K562 (cell line): ENCODE data around the gene GRK3. TPM values are rescaled to one million over a fixed set of nuclear protein-coding genes. Genes with fewer than 3 reads are reported as not detected.
A peak's percentile ranks its signal among the peaks of the same experiment; 100 is the strongest.

Experiments used
- ATAC-seq: fragments of 200-7000 bp; cut with Tn5 transposase; 3 replicates; pipeline ENCODE4 v1.9.1; 2020; ENCODE audit warnings: moderate library complexity
- BruUV-seq: library from RNA; stranded (reverse); fragments of 400-500 nt; replicated peaks from 2 replicates; lab custom pipeline; 2021; lab: Mats Ljungman, UMichigan
- CTCF ChIA-PET: fragments of 300-600 bp; formaldehyde crosslinking; extraction: SDS; loops from one replicate; lab custom pipeline; 2021; ENCODE audit warnings: low intra/inter-chr PET ratio; lab: Yijun Ruan, JAX
- POLR2A ChIA-PET: fragments of 300-600, 350-650 bp; sonication (Branson Sonifier 250); formaldehyde crosslinking; extraction: SDS; loops from one replicate; lab custom pipeline; 2021; ENCODE audit warnings: antibody characterized with exemption, inconsistent platforms; lab: Yijun Ruan, JAX
- DNase-seq, 4 experiments: peaks; one replicate each; pipeline versions ENCODE4 v3.0.0 to v3.0.0-alpha.2; 2011 to 2018; ENCODE audit warnings: low spot score in 3 of 4, mixed read lengths in 3 of 4; ENCODE audit errors: extremely low read depth in 1 of 4
- FAIRE-seq: peaks from 2 replicates; lab custom pipeline; 2011; peaks lifted over from hg19 to GRCh38; lab: Jason Lieb, UNC
- H2AFZ ChIP-seq: 2 replicates; pipeline ENCODE4 v1.6.0; 2011; ENCODE audit warnings: low read depth, low read length, control low read depth, inconsistent platforms
- H3K27ac ChIP-seq: fragments of 200-600 bp; 3 replicates; pipeline ENCODE4 v1.8.0; 2011; ENCODE audit warnings: low read depth, mild to moderate bottlenecking, control low read depth, inconsistent platforms, low read length, moderate library complexity, mixed read lengths; ENCODE audit errors: extremely low read depth
- H3K27me3 ChIP-seq, 2 experiments: fragments of 300-600 bp in 1 of 2; 2 replicates in 1 of 2; 3 replicates in 1 of 2; pipeline versions ENCODE4 v1.6.0 to v1.8.0; 2011; ENCODE audit warnings: inconsistent platforms in 2 of 2, low read length in 2 of 2, mild to moderate bottlenecking in 1 of 2, mixed read lengths in 1 of 2, moderate library complexity in 1 of 2; ENCODE audit not compliant: control insufficient read depth in 2 of 2, insufficient read depth in 2 of 2
- H3K36me3 ChIP-seq: fragments of 300-600 bp; 3 replicates; pipeline ENCODE4 v1.8.0; 2011; ENCODE audit warnings: mild to moderate bottlenecking, low read length, inconsistent platforms; ENCODE audit not compliant: control insufficient read depth, insufficient read depth
- H3K4me1 ChIP-seq, 2 experiments: fragments of 200-600 bp in 1 of 2; replicated peaks in 1 of 2; 2 replicates in 1 of 2; 3 replicates in 1 of 2; pipeline versions ENCODE4 v1.5.1 to v1.8.0; 2011; ENCODE audit warnings: inconsistent platforms in 2 of 2, low read length in 2 of 2, mild to moderate bottlenecking in 1 of 2, mixed read lengths in 1 of 2, moderate library complexity in 1 of 2; ENCODE audit not compliant: control insufficient read depth in 2 of 2, insufficient read depth in 2 of 2
- H3K4me2 ChIP-seq: 2 replicates; pipeline ENCODE4 v1.6.1; 2011; ENCODE audit warnings: low read length, control low read depth, inconsistent platforms, mixed read lengths; ENCODE audit not compliant: insufficient read depth
- H3K4me3 ChIP-seq: fragments of 200-600 bp; sonication (generic), shearing (Covaris generic); 2 replicates; pipeline ENCODE4 v1.5.1; 2016; ENCODE audit warnings: control low read depth, inconsistent platforms
- H3K79me2 ChIP-seq: fragments of 200-600 bp; 3 replicates; pipeline ENCODE4 v1.8.0; 2011; ENCODE audit warnings: low read length, inconsistent platforms; ENCODE audit not compliant: control insufficient read depth, insufficient read depth
- H3K9ac ChIP-seq, 2 experiments: 2 replicates each; pipeline versions ENCODE4 v1.6.0 to v1.6.1; 2011; ENCODE audit warnings: low read depth in 2 of 2, low read length in 2 of 2, control low read depth in 1 of 2, inconsistent platforms in 1 of 2, mild to moderate bottlenecking in 1 of 2, mixed read lengths in 1 of 2; ENCODE audit not compliant: insufficient read depth in 1 of 2
- H3K9me1 ChIP-seq: one replicate; pipeline ENCODE4 v1.6.0; 2011; ENCODE audit warnings: inconsistent platforms, mild to moderate bottlenecking, low read length, moderate library complexity; ENCODE audit not compliant: control insufficient read depth, insufficient read depth
- H3K9me3 ChIP-seq: replicated peaks from 2 replicates; pipeline ENCODE4 v1.5.1; 2011; ENCODE audit warnings: low read depth, low read length, inconsistent platforms; ENCODE audit not compliant: control insufficient read depth, insufficient read depth
- H4K20me1 ChIP-seq: replicated peaks from 2 replicates; pipeline ENCODE4 v1.6.1; 2011; ENCODE audit warnings: low read length, inconsistent platforms, mixed read lengths; ENCODE audit not compliant: control insufficient read depth, insufficient read depth
- ADNP ChIP-seq: fragments of 200-800 bp; sonication (Bioruptor generic); IDR thresholded peaks from 2 replicates; pipeline ENCODE4 v1.6.1; 2016; ENCODE audit warnings: missing genetic modification characterization, missing compliant biosample characterization
- ARID1B ChIP-seq: fragments of 450-650 bp; IDR thresholded peaks from 2 replicates; pipeline ENCODE4 v1.6.1; 2016; ENCODE audit warnings: antibody characterized with exemption, mild to moderate bottlenecking, inconsistent platforms
- CBFA2T3 ChIP-seq: fragments of 450-650 bp; IDR thresholded peaks from 2 replicates; pipeline ENCODE4 v1.6.1; 2017
- CHCHD3 ChIP-seq: fragments of 250-450 bp; sonication (Bioruptor Pico); IDR thresholded peaks from 2 replicates; pipeline ENCODE4 v2.1.2; 2022; ENCODE audit warnings: mild to moderate bottlenecking
- COPS2 ChIP-seq: fragments of 450-650 bp; conservative IDR thresholded peaks from 2 replicates; pipeline ENCODE4 v1.6.1; 2016; ENCODE audit warnings: mild to moderate bottlenecking, moderate library complexity
- EP300 ChIP-seq: IDR thresholded peaks from 2 replicates; pipeline ENCODE4 v1.6.1; 2012; ENCODE audit warnings: low read length, improper control_type of control experiment
- FOXJ2 ChIP-seq: fragments of 200-800 bp; sonication (Bioruptor generic); IDR thresholded peaks from 2 replicates; pipeline ENCODE4 v1.6.1; 2016; ENCODE audit warnings: missing genetic modification characterization, missing compliant biosample characterization
- KAT7 ChIP-seq: sonication (generic); formaldehyde crosslinking; IDR thresholded peaks from 2 replicates; pipeline ENCODE4 v1.8.0; 2022; ENCODE audit warnings: missing genetic modification reagents, mild to moderate bottlenecking, borderline replicate concordance
- KDM2B ChIP-seq: fragments of 250-450 bp; sonication (Bioruptor Pico); IDR thresholded peaks from 2 replicates; pipeline ENCODE4 v1.8.0; 2021; ENCODE audit warnings: mild to moderate bottlenecking, moderate library complexity
- NFYB ChIP-seq: IDR thresholded peaks from 2 replicates; pipeline ENCODE4 v1.6.1; 2011; ENCODE audit warnings: mild to moderate bottlenecking, moderate library complexity; ENCODE audit not compliant: insufficient read length; ENCODE audit errors: extremely low read depth
- PURB ChIP-seq: sonication (generic); formaldehyde crosslinking; IDR thresholded peaks from 2 replicates; pipeline ENCODE4 v1.9.0; 2021; ENCODE audit warnings: low read depth, mild to moderate bottlenecking, missing genetic modification reagents
- RAD21 ChIP-seq, 2 experiments: fragments of 250-450 bp in 1 of 2; fragments of 450-650 bp in 1 of 2; sonication (Bioruptor Pico) in 1 of 2; formaldehyde crosslinking in 1 of 2; IDR thresholded peaks in 1 of 2; conservative IDR thresholded peaks in 1 of 2; 2 replicates each; pipeline versions ENCODE4 v1.4.0 to v1.8.0; 2020 to 2022; ENCODE audit warnings: mild to moderate bottlenecking in 2 of 2, moderate library complexity in 1 of 2
- SPI1 ChIP-seq: IDR thresholded peaks from 2 replicates; pipeline ENCODE4 v1.6.1; 2011; ENCODE audit warnings: low read depth, low read length, control low read depth, borderline replicate concordance
- THRAP3 ChIP-seq: fragments of 450-650 bp; IDR thresholded peaks from 2 replicates; pipeline ENCODE4 v1.6.1; 2016; ENCODE audit warnings: mild to moderate bottlenecking, inconsistent platforms, borderline replicate concordance
- TRIM28 ChIP-seq: fragments of 450-650 bp; IDR thresholded peaks from 2 replicates; pipeline ENCODE4 v1.6.1; 2017
- ZBTB9 ChIP-seq: fragments of 450-650 bp; formaldehyde crosslinking; IDR thresholded peaks from 2 replicates; pipeline ENCODE4 v1.4.0; 2020; ENCODE audit warnings: mild to moderate bottlenecking, moderate library complexity
- ZKSCAN1 ChIP-seq: fragments of 150-350 bp; IDR thresholded peaks from 2 replicates; pipeline ENCODE4 v1.6.1; 2016; ENCODE audit warnings: low read depth, low read length
- WGBS: fragments of 100-300 bp; shearing (Covaris generic); methylation state at CpG from one replicate; pipeline ENCODE4 v1.1.6; 2016; ENCODE audit warnings: low coverage, mixed read lengths; ENCODE audit not compliant: insufficient coverage; ENCODE audit errors: missing lambda C conversion rate; 5-methylcytosine and 5-hydroxymethylcytosine counted together
- in situ Hi-C: fragments of 300-500 bp; cut with MboI; formaldehyde crosslinking; loops from 4 replicates; pipeline ENCODE4 v1.15.0; 2018; ENCODE audit warnings: inconsistent platforms, mixed read lengths
- intact Hi-C: fragments of 100-400 bp; cut with micrococcal nuclease; formaldehyde crosslinking; loops from 2 replicates; pipeline ENCODE4 v1.14.2; 2022
- polyA plus RNA-seq, 8 experiments: library from polyadenylated mRNA; depleted of rRNA in 4 of 8; stranded (reverse) in 5 of 8; unstranded in 3 of 8; fragments of >200 nt; fragmentation: Nextera tagmentation in 2 of 8; fragmentation: Illumina TruSeq in 1 of 8; extraction: Ambion mirVana in 2 of 8; extraction: Trizol in 1 of 8; gene quantifications; 2 replicates each; pipeline versions ENCODE4 v1.2.1 to v1.2.3, GENCODE V29; 2011 to 2014; ENCODE audit warnings: inconsistent platforms in 1 of 8, missing spikeins in 1 of 8
- total RNA-seq, 7 experiments: library from RNA; depleted of rRNA in 6 of 7; stranded (reverse); fragments of >200 nt in 6 of 7; fragmentation: Illumina TruSeq in 2 of 7; extraction: Trizol in 2 of 7; gene quantifications; 2 replicates each; pipeline versions ENCODE4 v1.2.1 to v1.2.3, GENCODE V29; 2011 to 2021; ENCODE audit warnings: low replicate concordance in 1 of 7
- TF ChIP-seq, protein P1 (sequence below), 3 experiments: fragments of 200-800 bp in 1 of 3; fragments of 250-450 bp in 1 of 3; fragments of 450-650 bp in 1 of 3; sonication (Bioruptor Pico) in 1 of 3; sonication (Bioruptor generic) in 1 of 3; formaldehyde crosslinking in 1 of 3; IDR thresholded peaks; 2 replicates each; pipeline versions ENCODE4 v1.6.1 to v1.8.0; 2016 to 2022; ENCODE audit warnings: mild to moderate bottlenecking in 2 of 3, missing genetic modification characterization in 2 of 3, missing compliant biosample characterization in 1 of 3, moderate library complexity in 1 of 3

Gene GRK3
- total and polyA plus RNA-seq, 9 of the 15 experiments (the other 6 are each of a cell fraction or from before 2014, with no cell fraction given) = 1.4 to 7.6 (median 3.6) TPM

- no peak overlapping the region for H3K9ac ChIP-seq
- no peak overlapping the region; the same call in 1 of the 2 replicates for H3K4me2 ChIP-seq
- WGBS = 0% methylated on average over 1 of the region's 1 CpG
- H3K79me2 ChIP-seq = peaks cover 38% of the 10 kb centered on the region
- in situ Hi-C loops (no loop called here), intact Hi-C loops (no loop called here)
- ChIA-PET POLR2A (interaction anchor here (1.2 kb wide), 1 partner anchor 101 kb away, joined by 3 read pairs; no protein-coding TSS in a partner anchor), CTCF (interaction anchor here (1.5 kb wide), 2 partner anchors 134 to 206 kb away, joined by 3 to 4 read pairs; no protein-coding TSS in a partner anchor)
- H3K9me3 ChIP-seq = no peaks in the 10 kb centered on the region
- no TSS peak for BruUV-seq
- H3K27ac ChIP-seq = peak overlapping the region; percentile 58; the same call in 1 of the 3 replicates
- no peaks in the 10 kb centered on the region for H3K9me1 ChIP-seq
- no peaks in the 10 kb centered on the region for H3K27me3 ChIP-seq
- no peak overlapping the region for H3K4me3 ChIP-seq
- peak in 1 of 4 experiments; percentile 17 for DNase-seq
- 0 out of 3 replicates have a peak, but pooled peaks have one; percentile 13 for ATAC-seq
- H2AFZ ChIP-seq = no peak overlapping the region
- no peaks in the 10 kb centered on the region for H3K36me3 ChIP-seq
- H4K20me1 ChIP-seq = no peaks in the 10 kb centered on the region
- H3K4me1 ChIP-seq = peaks cover 13 to 17% of the 10 kb centered on the region in 2 experiments
- FAIRE-seq = no peak
- 0 out of 2 replicates have a peak, but pooled peaks have one; percentile 13 for TF ChIP-seq CBFA2T3
- no peak for TF ChIP-seq NFYB
- TF ChIP-seq CHCHD3 (CRISPR knock-in tag) = no peak
- no peak for TF ChIP-seq KDM2B (CRISPR knock-in tag)
- no peak for TF ChIP-seq PURB (CRISPR knock-in tag)
- TF ChIP-seq TRIM28 = no peak
- TF ChIP-seq, protein P1, sequence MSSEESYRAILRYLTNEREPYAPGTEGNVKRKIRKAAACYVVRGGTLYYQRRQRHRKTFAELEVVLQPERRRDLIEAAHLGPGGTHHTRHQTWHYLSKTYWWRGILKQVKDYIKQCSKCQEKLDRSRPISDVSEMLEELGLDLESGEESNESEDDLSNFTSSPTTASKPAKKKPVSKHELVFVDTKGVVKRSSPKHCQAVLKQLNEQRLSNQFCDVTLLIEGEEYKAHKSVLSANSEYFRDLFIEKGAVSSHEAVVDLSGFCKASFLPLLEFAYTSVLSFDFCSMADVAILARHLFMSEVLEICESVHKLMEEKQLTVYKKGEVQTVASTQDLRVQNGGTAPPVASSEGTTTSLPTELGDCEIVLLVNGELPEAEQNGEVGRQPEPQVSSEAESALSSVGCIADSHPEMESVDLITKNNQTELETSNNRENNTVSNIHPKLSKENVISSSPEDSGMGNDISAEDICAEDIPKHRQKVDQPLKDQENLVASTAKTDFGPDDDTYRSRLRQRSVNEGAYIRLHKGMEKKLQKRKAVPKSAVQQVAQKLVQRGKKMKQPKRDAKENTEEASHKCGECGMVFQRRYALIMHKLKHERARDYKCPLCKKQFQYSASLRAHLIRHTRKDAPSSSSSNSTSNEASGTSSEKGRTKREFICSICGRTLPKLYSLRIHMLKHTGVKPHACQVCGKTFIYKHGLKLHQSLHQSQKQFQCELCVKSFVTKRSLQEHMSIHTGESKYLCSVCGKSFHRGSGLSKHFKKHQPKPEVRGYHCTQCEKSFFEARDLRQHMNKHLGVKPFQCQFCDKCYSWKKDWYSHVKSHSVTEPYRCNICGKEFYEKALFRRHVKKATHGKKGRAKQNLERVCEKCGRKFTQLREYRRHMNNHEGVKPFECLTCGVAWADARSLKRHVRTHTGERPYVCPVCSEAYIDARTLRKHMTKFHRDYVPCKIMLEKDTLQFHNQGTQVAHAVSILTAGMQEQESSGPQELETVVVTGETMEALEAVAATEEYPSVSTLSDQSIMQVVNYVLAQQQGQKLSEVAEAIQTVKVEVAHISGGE (CRISPR knock-in tag; IDR thresholded peaks at IDR 0.05) = no peak
- TF ChIP-seq COPS2 = no peak
- TF ChIP-seq EP300 = peak; percentile 47; the same call in 1 of the 2 replicates
- TF ChIP-seq ADNP (tag) = no peak
- no peak for TF ChIP-seq SPI1
- TF ChIP-seq ARID1B = peak; percentile 41; the same call in 1 of the 2 replicates
- TF ChIP-seq FOXJ2 (tag) = 0 out of 2 replicates have a peak, but pooled peaks have one; percentile 15
- no peak for TF ChIP-seq KAT7 (CRISPR knock-in tag)
- no peak for TF ChIP-seq ZKSCAN1
- no peak for TF ChIP-seq THRAP3
- peak; percentile 24 to 62; a peak in 3 of 4 replicates for TF ChIP-seq RAD21 (CRISPR knock-in tag; conservative IDR thresholded peaks at IDR 0.05 in 1 of 2, IDR thresholded peaks at IDR 0.05 in 1 of 2)
- TF ChIP-seq ZBTB9 (CRISPR knock-in tag) = no peak
Observed at GRCh38 chr22:25567251-25567675, 2.8 kb downstream of the GRK3 start.
